Gastrocnemius medialis (tissue), 4 donors: ENCODE results near the gene PIAS2. TPM values are rescaled to one million over a fixed set of nuclear protein-coding genes. Genes with fewer than 3 reads are reported as not detected.

ENCODE experiments used
- ATAC-seq, 2 donors: fragments of 150-250 bp; one replicate each; pipeline ENCODE4 v1.9.1; 2016
- DNase-seq, 2 donors: peaks; one replicate each; pipeline ENCODE4 v3.0.0-alpha.2; 2019
- H3K27ac ChIP-seq, 4 donors: fragments of 200-600 bp; sonication (generic); 1 replicate in 1 of 4; 2 replicates in 3 of 4; pipeline ENCODE4 v1.5.1; 2016 to 2018; ENCODE audit warnings: mild to moderate bottlenecking in 2 of 4, moderate library complexity in 1 of 4
- H3K27me3 ChIP-seq, 3 donors: fragments of 200-600 bp; sonication (generic) in 2 of 3; 1 replicate in 1 of 3; 2 replicates in 2 of 3; pipeline versions ENCODE4 v1.5.1 to v1.6.0; 2016 to 2019; ENCODE audit warnings: mild to moderate bottlenecking in 1 of 3, moderate library complexity in 1 of 3
- H3K36me3 ChIP-seq, 2 donors: fragments of 200-600 bp; sonication (generic) in 1 of 2; one replicate each; pipeline ENCODE4 v1.5.1; 2017 to 2018
- H3K4me1 ChIP-seq, 2 donors: fragments of 200-600 bp; sonication (generic) in 1 of 2; one replicate each; pipeline ENCODE4 v1.5.1; 2016 to 2017; ENCODE audit warnings: mild to moderate bottlenecking in 2 of 2
- H3K4me3 ChIP-seq, 4 donors: fragments of 200-600 bp; sonication (generic) in 3 of 4; 1 replicate in 1 of 4; 2 replicates in 3 of 4; pipeline ENCODE4 v1.5.1; 2016 to 2019; ENCODE audit warnings: mild to moderate bottlenecking in 2 of 4
- H3K9me3 ChIP-seq, 3 donors: fragments of 200-600 bp; sonication (generic) in 2 of 3; 1 replicate in 1 of 3; 2 replicates in 2 of 3; pipeline ENCODE4 v1.5.1; 2016 to 2019
- POLR2A ChIP-seq, 2 donors: fragments of 450-650 bp; IDR thresholded peaks; one replicate each; pipeline ENCODE4 v1.6.1; 2017; ENCODE audit warnings: antibody characterized with exemption in 2 of 2, mild to moderate bottlenecking in 2 of 2, moderate library complexity in 2 of 2
- in situ Hi-C, 4 donors: fragments of 200-750 bp; cut with MboI; loops; one replicate each; pipeline versions ENCODE4 v1.15.0 to v1.8.0; 2017; ENCODE audit warnings: low sequenced_read_pairs in 4 of 4
- intact Hi-C: fragments of 100-400 bp; cut with DNase I; formaldehyde crosslinking; loops from one replicate; pipeline ENCODE4 v1.15.1; 2023; ENCODE audit warnings: low total_unique reads
- total RNA-seq, 4 donors: library from RNA; depleted of rRNA; stranded (reverse); fragments of >200 nt; gene quantifications; one replicate each; pipeline versions ENCODE4 v1.1.0 to v1.2.3, GENCODE V29; 2016
- TF ChIP-seq, protein P1 (sequence below), 5 experiments: fragments of 450-650 bp in 3 of 5; fragments of 200-600 bp in 2 of 5; sonication (generic) in 2 of 5; IDR thresholded peaks in 4 of 5; conservative IDR thresholded peaks in 1 of 5; 1 replicate in 4 of 5; 2 replicates in 1 of 5; pipeline ENCODE4 v1.5.1; 2016 to 2019; ENCODE audit warnings: antibody characterized with exemption in 5 of 5, mild to moderate bottlenecking in 3 of 5, moderate library complexity in 3 of 5

PIAS2 gene
- total RNA-seq, 4 donors from 2014 or later = 14.9 to 41.2 (median 25.1) TPM

DNA sequence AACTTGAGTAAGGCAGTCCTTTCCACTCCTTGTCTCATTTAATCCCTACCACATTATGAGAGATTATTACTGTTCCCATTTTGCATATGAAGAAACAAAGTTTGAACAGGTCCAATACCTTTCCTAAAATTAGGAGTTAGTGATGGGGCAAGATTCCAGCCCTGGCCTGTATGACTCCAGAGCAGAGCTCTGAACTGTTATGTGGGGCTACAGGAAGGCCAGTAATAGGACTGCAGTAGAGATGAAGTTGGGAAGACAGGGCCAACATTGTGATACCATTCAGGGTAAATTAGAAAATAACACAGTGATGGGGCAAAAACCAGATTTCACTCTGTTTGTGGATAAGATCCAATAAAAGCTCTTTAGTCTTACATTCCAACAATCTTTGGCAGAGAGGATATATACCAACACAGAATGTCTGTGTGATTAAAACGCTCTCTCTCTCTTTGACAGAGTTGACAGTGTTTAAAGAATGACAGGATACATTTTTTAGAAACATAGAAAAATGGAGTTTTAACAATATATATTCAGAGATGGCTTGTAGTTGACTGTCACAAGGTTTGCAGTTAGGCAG, 22.8 kb upstream of the PIAS2 start:
- H3K27ac ChIP-seq = peak overlapping the region; percentile 60 to 83 (median 80)
- DNase-seq (no peak), ATAC-seq (peak; percentile 53 to 66)
- no peaks in the 10 kb centered on the region for H3K9me3 ChIP-seq
- in situ Hi-C loops = no loop called here
- no peaks in the 10 kb centered on the region for H3K36me3 ChIP-seq
- no peak overlapping the region for H3K4me3 ChIP-seq
- H3K27me3 ChIP-seq = no peaks in the 10 kb centered on the region
- intact Hi-C loops = loop anchor here (1.0 to 5.0 kb wide), 2 partner anchors 23 to 183 kb away; partner anchors contain the start of genes KATNAL2, PIAS2 and ST8SIA5
- peaks cover 24 to 28% of the 10 kb centered on the region in 2 donors for H3K4me1 ChIP-seq
- no peak for TF ChIP-seq POLR2A (IDR thresholded peaks at IDR 0.05)
- TF ChIP-seq, protein P1, sequence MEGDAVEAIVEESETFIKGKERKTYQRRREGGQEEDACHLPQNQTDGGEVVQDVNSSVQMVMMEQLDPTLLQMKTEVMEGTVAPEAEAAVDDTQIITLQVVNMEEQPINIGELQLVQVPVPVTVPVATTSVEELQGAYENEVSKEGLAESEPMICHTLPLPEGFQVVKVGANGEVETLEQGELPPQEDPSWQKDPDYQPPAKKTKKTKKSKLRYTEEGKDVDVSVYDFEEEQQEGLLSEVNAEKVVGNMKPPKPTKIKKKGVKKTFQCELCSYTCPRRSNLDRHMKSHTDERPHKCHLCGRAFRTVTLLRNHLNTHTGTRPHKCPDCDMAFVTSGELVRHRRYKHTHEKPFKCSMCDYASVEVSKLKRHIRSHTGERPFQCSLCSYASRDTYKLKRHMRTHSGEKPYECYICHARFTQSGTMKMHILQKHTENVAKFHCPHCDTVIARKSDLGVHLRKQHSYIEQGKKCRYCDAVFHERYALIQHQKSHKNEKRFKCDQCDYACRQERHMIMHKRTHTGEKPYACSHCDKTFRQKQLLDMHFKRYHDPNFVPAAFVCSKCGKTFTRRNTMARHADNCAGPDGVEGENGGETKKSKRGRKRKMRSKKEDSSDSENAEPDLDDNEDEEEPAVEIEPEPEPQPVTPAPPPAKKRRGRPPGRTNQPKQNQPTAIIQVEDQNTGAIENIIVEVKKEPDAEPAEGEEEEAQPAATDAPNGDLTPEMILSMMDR (IDR thresholded peaks at IDR 0.05 in 4 of 5, conservative IDR thresholded peaks at IDR 0.05 in 1 of 5) = no peak

DNA sequence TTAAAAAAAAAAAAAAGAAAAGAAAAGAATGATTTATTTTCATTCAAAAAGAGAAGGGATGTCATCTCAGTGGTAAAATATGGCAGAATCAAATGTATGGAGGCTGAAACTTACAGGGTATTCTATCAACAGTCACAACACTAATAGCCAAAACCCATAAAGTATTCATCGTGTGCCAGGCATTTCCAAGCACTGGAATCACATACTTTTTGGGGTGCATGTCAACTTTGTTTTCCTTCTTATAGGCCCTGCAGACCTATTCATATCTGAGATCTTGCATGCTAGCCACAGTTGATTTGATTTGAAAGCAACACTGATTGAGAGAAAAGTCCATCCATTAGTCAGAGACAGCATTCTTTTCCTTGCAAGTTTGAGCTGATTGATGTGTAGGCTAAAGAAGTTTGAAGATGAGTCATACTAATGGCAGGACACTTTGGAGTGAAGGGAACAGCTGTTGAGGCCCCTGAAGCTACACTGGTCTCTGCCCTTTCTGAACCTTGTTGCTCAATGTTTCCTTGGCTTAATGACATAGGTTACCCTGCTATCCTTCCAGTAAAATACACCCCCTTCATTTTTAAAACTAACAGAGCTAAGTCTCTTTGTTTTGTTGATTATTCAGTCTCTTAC, 22.1 kb upstream of the PIAS2 start:
- no peaks in the 10 kb centered on the region for H3K36me3 ChIP-seq
- ATAC-seq (peak; percentile 99 to 100), DNase-seq (peak; percentile 31 to 70)
- intact Hi-C loops (loop anchor here (1.0 to 5.0 kb wide), 2 partner anchors 22 to 182 kb away; partner anchors contain the start of genes KATNAL2, PIAS2 and ST8SIA5), in situ Hi-C loops (no loop called here)
- H3K4me1 ChIP-seq = peaks cover 24 to 28% of the 10 kb centered on the region in 2 donors
- TF ChIP-seq, protein P1 (IDR thresholded peaks at IDR 0.05 in 4 of 5, conservative IDR thresholded peaks at IDR 0.05 in 1 of 5) = no peak
- no peak for TF ChIP-seq POLR2A (IDR thresholded peaks at IDR 0.05)
- no peaks in the 10 kb centered on the region for H3K27me3 ChIP-seq
- H3K9me3 ChIP-seq = no peaks in the 10 kb centered on the region
- peak overlapping the region; percentile 60 to 83 (median 80) for H3K27ac ChIP-seq
- no peak overlapping the region for H3K4me3 ChIP-seq

DNA sequence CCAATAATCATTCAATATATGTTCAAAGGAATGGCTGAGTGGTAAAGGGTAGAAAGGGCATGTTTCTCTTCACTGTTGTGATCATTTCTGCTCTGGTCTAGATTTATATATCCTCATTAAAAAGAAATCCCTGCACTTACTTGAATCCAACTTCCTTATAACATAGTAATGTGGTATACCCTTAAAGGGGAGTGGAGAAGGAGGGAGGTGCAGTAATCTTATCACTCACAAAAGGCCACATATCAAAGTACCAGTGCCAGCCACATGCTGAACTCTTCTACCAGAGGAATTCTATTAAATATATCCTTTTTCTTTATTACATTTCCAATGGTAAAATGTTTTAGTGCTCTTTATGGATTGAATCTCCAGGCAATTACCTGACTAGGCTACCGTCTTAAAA, 3.3 kb upstream of the PIAS2 start:
- H3K27ac ChIP-seq = peak overlapping the region in 1 of 4 donors; percentile 9
- ATAC-seq = no peak

DNA sequence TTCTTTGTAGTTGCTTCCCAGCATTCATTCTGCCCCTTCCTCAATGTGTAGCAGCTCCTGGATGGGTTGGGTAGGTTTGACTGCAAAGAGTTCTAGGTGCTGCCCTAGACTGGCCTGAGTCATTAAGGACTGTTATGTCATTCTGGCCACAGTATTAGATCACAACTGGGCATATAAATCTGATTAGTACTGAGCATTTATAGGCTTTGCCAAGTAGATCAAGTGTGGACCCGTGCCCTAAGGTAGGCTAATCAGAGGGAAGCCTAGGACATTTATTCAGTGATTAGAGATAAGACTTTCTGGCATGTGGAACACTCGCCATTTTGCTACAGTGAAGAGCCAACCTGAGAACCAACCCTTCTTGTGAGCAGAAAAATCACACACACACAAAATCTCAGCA, 2.8 kb upstream of the PIAS2 start:
- TF ChIP-seq, protein P1 (IDR thresholded peaks at IDR 0.05 in 4 of 5, conservative IDR thresholded peaks at IDR 0.05 in 1 of 5) = no peak
- TF ChIP-seq POLR2A (IDR thresholded peaks at IDR 0.05) = no peak
- Histone ChIP-seq H3K36me3 (no peaks in the 10 kb centered on the region), H3K4me1 (peaks cover 11 to 18% of the 10 kb centered on the region in 2 donors), H3K27me3 (no peaks in the 10 kb centered on the region), H3K9me3 (no peaks in the 10 kb centered on the region), H3K4me3 (no peak overlapping the region), H3K27ac (peak overlapping the region in 1 of 4 donors; percentile 9)
- DNase-seq (no peak), ATAC-seq (no peak)
- in situ Hi-C loops (no loop called here), intact Hi-C loops (no loop called here)

More for the DNA sequence above, 3.3 kb upstream of the PIAS2 start:
- in situ Hi-C loops = no loop called here
- intact Hi-C loops = no loop called here
- no peak for DNase-seq
- no peaks in the 10 kb centered on the region for H3K27me3 ChIP-seq
- no peaks in the 10 kb centered on the region for H3K9me3 ChIP-seq
- TF ChIP-seq, protein P1 (IDR thresholded peaks at IDR 0.05 in 4 of 5, conservative IDR thresholded peaks at IDR 0.05 in 1 of 5) = no peak
- TF ChIP-seq POLR2A (IDR thresholded peaks at IDR 0.05) = no peak
- H3K4me1 ChIP-seq = peaks cover 7 to 12% of the 10 kb centered on the region in 2 donors
- no peaks in the 10 kb centered on the region for H3K36me3 ChIP-seq
- no peak overlapping the region for H3K4me3 ChIP-seq
